Measurements from ENCODE around the gene CMTM3. TPM values are rescaled to one million over a fixed set of nuclear protein-coding genes. Genes with fewer than 3 reads are reported as not detected.

Gene CMTM3
- total RNA-seq, 1 experiment from 2014 or later: 39.2 TPM

DNA sequence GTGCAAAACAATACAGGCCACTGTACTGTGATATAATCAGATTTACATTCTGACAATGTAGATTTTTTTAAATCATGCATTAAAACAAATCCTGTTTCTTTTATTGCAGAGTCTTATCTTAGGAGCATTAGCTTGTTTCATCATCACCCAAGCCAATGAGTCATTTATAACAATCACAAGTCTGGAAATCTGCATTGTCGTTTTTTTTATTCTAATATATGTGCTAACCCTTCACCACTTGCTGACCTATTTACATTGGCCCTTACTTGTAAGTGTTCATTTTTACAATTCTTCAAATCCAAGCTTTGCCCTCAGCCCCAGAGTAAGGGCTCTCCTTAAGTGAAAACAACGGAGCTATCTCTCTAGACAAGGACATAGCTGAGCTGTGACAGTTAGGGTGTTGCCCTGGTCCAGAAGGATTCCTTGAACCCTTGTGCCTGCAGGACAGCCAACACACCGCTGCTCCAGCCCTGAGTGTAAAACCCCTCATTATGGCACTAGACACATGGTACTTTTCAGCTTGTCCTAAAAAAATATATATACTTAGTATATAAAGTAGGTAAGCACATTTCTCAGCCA is 34.6 kb upstream of the CMTM3 start:
- H3K4me2 ChIP-seq (ENCODE audit: insufficient read depth, insufficient read length, low read length): no peak overlapping the region
- H3K4me1 Mint-ChIP-seq: peaks cover 0 to 3% of the 10 kb centered on the region in 2 experiments; a peak in 1 of 4 replicates
- no CpG with 5 or more reads among the region's 3 CpGs for WGBS (ENCODE audit: extremely low coverage, insufficient read length, low lambda C conversion rate)

More for the DNA sequence above, 34.6 kb upstream of the CMTM3 start:
- Histone ChIP-seq H3T11ph (ENCODE audit: low read length) (no peak overlapping the region), H3K4me1 (ENCODE audit: insufficient read depth, low read length) (no peaks in the 10 kb centered on the region), H3K79me2 (ENCODE audit: insufficient read depth, low read length) (no peaks in the 10 kb centered on the region), H3K14ac (ENCODE audit: insufficient read depth, low read length) (no peak overlapping the region), H4K8ac (replicated peaks; ENCODE audit: insufficient read length, low read depth, low read length) (no peak overlapping the region), H4K91ac (ENCODE audit: insufficient read length, low read depth, low read length) (no peak overlapping the region), H3K4ac (ENCODE audit: low read depth, low read length) (no peak overlapping the region), H3K9ac (ENCODE audit: extremely low read depth, insufficient read length, low read length) (no peak overlapping the region), H2AFZ (ENCODE audit: low read length) (no peak overlapping the region), H3K56ac (ENCODE audit: insufficient read length, low read depth, low read length) (no peak overlapping the region), H3K9me3 (ENCODE audit: control insufficient read depth, low read depth, low read length) (no peaks in the 10 kb centered on the region), H4K20me1 (ENCODE audit: control insufficient read depth, insufficient read depth, insufficient read length) (no peaks in the 10 kb centered on the region), H2BK12ac (ENCODE audit: insufficient read length, low read depth, low read length) (no peak overlapping the region), H2BK15ac (ENCODE audit: low read depth, low read length) (no peak overlapping the region), H3K23ac (ENCODE audit: insufficient read length, low read depth, low read length) (no peak overlapping the region), H2BK120ac (ENCODE audit: low read depth, low read length, poor library complexity, severe bottlenecking) (no peak overlapping the region), H3K23me2 (ENCODE audit: insufficient read length, low read depth, low read length, poor library complexity, severe bottlenecking) (no peaks in the 10 kb centered on the region), H4K5ac (ENCODE audit: insufficient read length, low read depth, low read length) (no peak overlapping the region), H2BK5ac (ENCODE audit: insufficient read length, low read length) (no peak overlapping the region), H3K18ac (ENCODE audit: insufficient read length, low read depth, low read length) (no peak overlapping the region), H3K27ac (ENCODE audit: insufficient read length, low read depth, low read length) (no peak overlapping the region), H3K27me3 (ENCODE audit: insufficient read depth, low read length) (no peaks in the 10 kb centered on the region), H2BK20ac (ENCODE audit: low read depth, low read length, poor library complexity, severe bottlenecking) (no peak overlapping the region), H2AK5ac (ENCODE audit: insufficient read length, low read length) (no peak overlapping the region), H3K79me1 (ENCODE audit: insufficient read depth, low read depth, low read length, poor library complexity, severe bottlenecking) (no peaks in the 10 kb centered on the region)
- no peak for DNase-seq
- Mint-ChIP-seq H3K9me3 (no peaks in the 10 kb centered on the region), H3K27me3 (ENCODE audit: low read depth) (no peaks in the 10 kb centered on the region; the same call in 1 of the 2 replicates), H3K27ac (no peak overlapping the region), H3K4me3 (no peak overlapping the region), H3K36me3 (ENCODE audit: insufficient read depth in 1 of 3, low read depth in 3 of 3) (peaks cover 3 to 12% (median 11%) of the 10 kb centered on the region in 3 experiments; a peak in 5 of 7 replicates)
- TF ChIP-seq, protein P1, sequence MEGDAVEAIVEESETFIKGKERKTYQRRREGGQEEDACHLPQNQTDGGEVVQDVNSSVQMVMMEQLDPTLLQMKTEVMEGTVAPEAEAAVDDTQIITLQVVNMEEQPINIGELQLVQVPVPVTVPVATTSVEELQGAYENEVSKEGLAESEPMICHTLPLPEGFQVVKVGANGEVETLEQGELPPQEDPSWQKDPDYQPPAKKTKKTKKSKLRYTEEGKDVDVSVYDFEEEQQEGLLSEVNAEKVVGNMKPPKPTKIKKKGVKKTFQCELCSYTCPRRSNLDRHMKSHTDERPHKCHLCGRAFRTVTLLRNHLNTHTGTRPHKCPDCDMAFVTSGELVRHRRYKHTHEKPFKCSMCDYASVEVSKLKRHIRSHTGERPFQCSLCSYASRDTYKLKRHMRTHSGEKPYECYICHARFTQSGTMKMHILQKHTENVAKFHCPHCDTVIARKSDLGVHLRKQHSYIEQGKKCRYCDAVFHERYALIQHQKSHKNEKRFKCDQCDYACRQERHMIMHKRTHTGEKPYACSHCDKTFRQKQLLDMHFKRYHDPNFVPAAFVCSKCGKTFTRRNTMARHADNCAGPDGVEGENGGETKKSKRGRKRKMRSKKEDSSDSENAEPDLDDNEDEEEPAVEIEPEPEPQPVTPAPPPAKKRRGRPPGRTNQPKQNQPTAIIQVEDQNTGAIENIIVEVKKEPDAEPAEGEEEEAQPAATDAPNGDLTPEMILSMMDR (conservative IDR thresholded peaks at IDR 0.05): no peak
